T-helper 1 cell (primary cell): ENCODE data around the gene NSG1.
"Not testable (repeated sequence)": the region's sequence is repeated elsewhere in the genome, so short reads cannot be mapped to it uniquely, and the experiment has no call there.

Experiments used
- DNase-seq, 5 donors: peaks; one replicate each; pipeline ENCODE4 v3.0.0-alpha.2; 2012 to 2020

The NSG1 gene

GRCh38 chr4:4437798-4438470 is 51.0 kb downstream of the NSG1 start:
- no peak for DNase-seq

GRCh38 chr4:4438891-4439290 is 52.0 kb downstream of the NSG1 start:
- no peak for DNase-seq

GRCh38 chr4:4439782-4440181 is 52.9 kb downstream of the NSG1 start:
- no peak for DNase-seq

GRCh38 chr4:4440333-4441061 is 53.6 kb downstream of the NSG1 start:
- no peak for DNase-seq

GRCh38 chr4:4443821-4444220 is 56.9 kb downstream of the NSG1 start:
- no peak for DNase-seq

GRCh38 chr4:4446434-4446833 is 59.5 kb downstream of the NSG1 start:
- no peak for DNase-seq

- no peak for DNase-seq
These were observed 68.4 kb downstream of the NSG1 start for GRCh38 chr4:4455210-4455865.

- no peak for DNase-seq
These were observed 69.4 kb downstream of the NSG1 start for GRCh38 chr4:4456351-4456750.

GRCh38 chr4:4456816-4457578 is 70.1 kb downstream of the NSG1 start:
- no peak for DNase-seq

- no peak for DNase-seq
These were observed 71.1 kb downstream of the NSG1 start for GRCh38 chr4:4457803-4458553.

- no peak for DNase-seq
These were observed 72.3 kb downstream of the NSG1 start for GRCh38 chr4:4459181-4459580.

- DNase-seq = peak in 1 of 5 donors; percentile 32
These were observed 73.9 kb downstream of the NSG1 start for GRCh38 chr4:4460759-4461158.

- no peak for DNase-seq
These were observed 74.3 kb downstream of the NSG1 start for GRCh38 chr4:4461178-4461577.

- DNase-seq = peak; percentile 7 to 54 (median 28)
These were observed 74.9 kb downstream of the NSG1 start for GRCh38 chr4:4461850-4462249.

GRCh38 chr4:4462970-4463369 is 76.1 kb downstream of the NSG1 start:
- peak in 1 of 5 donors; percentile 8 for DNase-seq

GRCh38 chr4:4465238-4465637 is 78.3 kb downstream of the NSG1 start:
- DNase-seq = not testable (repeated sequence)
